DOHH2 (cell line): ENCODE data around the gene COG2.

Experiments
- H3F3A ChIP-seq: fragments of 200-600 bp; sonication (generic), shearing (Covaris generic); 2 replicates; pipeline ENCODE4 v1.6.0; 2016; ENCODE audit warnings: antibody characterized with exemption, mild to moderate bottlenecking; ENCODE audit not compliant: control insufficient read depth, insufficient read depth
- H3K27ac ChIP-seq: fragments of 200-600 bp; sonication (generic); 2 replicates; pipeline ENCODE4 v1.5.1; 2014; ENCODE audit warnings: low read depth, mild to moderate bottlenecking, low read length, moderate library complexity
- H3K27me3 ChIP-seq: fragments of 200-600 bp; sonication (generic); 2 replicates; pipeline ENCODE4 v1.6.1; 2014; ENCODE audit warnings: mild to moderate bottlenecking, low read length, mixed read lengths; ENCODE audit not compliant: control insufficient read depth
- H3K36me3 ChIP-seq: fragments of 200-600 bp; sonication (generic); 2 replicates; pipeline ENCODE4 v1.6.1; 2014; ENCODE audit warnings: mild to moderate bottlenecking, low read length, moderate library complexity, mixed read lengths; ENCODE audit not compliant: control insufficient read depth
- H3K4me1 ChIP-seq: fragments of 200-600 bp; sonication (generic); 2 replicates; pipeline ENCODE4 v1.6.1; 2014; ENCODE audit warnings: mild to moderate bottlenecking, low read length, mixed read lengths; ENCODE audit not compliant: control insufficient read depth
- H3K4me2 ChIP-seq: fragments of 200-600 bp; sonication (generic); 2 replicates; pipeline ENCODE4 v1.6.0; 2014; ENCODE audit warnings: mild to moderate bottlenecking, low read length, moderate library complexity
- H3K4me3 ChIP-seq: fragments of 200-600 bp; sonication (generic); 2 replicates; pipeline ENCODE4 v1.5.1; 2014; ENCODE audit warnings: mild to moderate bottlenecking, low read length, mixed read lengths
- H3K79me2 ChIP-seq: fragments of 200-600 bp; sonication (generic); 2 replicates; pipeline ENCODE4 v1.6.1; 2014; ENCODE audit warnings: mild to moderate bottlenecking, low read length, mixed read lengths; ENCODE audit not compliant: control insufficient read depth
- H3K9me2 ChIP-seq: fragments of 200-600 bp; sonication (generic); replicated peaks from 2 replicates; pipeline ENCODE4 v1.6.1; 2014; ENCODE audit warnings: mild to moderate bottlenecking, low read length, mixed read lengths; ENCODE audit not compliant: control insufficient read depth
- H3K9me3 ChIP-seq: fragments of 200-600 bp; sonication (generic); 2 replicates; pipeline ENCODE4 v1.6.1; 2014; ENCODE audit warnings: antibody characterized with exemption, low read length, mixed read lengths; ENCODE audit not compliant: control insufficient read depth, insufficient read depth
- H4K20me1 ChIP-seq: fragments of 200-600 bp; sonication (generic); 2 replicates; pipeline ENCODE4 v1.6.0; 2014; ENCODE audit warnings: low read depth, mild to moderate bottlenecking, antibody characterized with exemption, low read length, moderate library complexity; ENCODE audit not compliant: control insufficient read depth, insufficient read depth
- CTCF ChIP-seq: fragments of 200-600 bp; sonication (generic); IDR thresholded peaks from one replicate; pipeline ENCODE4 v1.5.1; 2014; ENCODE audit warnings: antibody characterized with exemption, mild to moderate bottlenecking, low read depth, low read length; ENCODE audit not compliant: poor library complexity, severe bottlenecking
- EZH2phosphoT487 ChIP-seq: fragments of 200-600 bp; sonication (generic); IDR thresholded peaks from 2 replicates; pipeline ENCODE4 v1.6.1; 2017; ENCODE audit warnings: borderline replicate concordance, mild to moderate bottlenecking, antibody characterized with exemption, low read length, moderate library complexity, mixed read lengths

The COG2 gene

DNA sequence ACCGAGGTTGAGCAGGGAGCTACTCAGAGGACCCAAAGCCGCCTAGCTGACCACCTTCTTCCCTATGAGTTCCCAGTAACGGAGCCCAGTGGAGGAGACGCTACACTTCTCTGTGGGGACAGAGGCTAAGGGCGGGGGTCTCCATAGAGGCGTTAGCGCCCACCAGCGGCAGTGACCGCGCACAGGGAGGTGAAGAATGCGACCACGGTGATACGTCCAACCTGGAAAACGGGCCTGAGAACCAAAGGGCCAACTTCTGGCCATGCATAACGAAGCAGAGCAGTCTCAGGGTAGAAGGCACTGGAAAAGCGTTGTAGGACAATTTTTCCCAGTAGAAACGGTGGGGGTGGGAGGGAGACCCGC, 400 bp upstream of the COG2 start:
- no peaks in the 10 kb centered on the region for H3K9me2 ChIP-seq
- peak overlapping the region; percentile 61 for H3K4me2 ChIP-seq
- H3F3A ChIP-seq, result no peaks in the 10 kb centered on the region
- H3K79me2 ChIP-seq, result peaks cover 45% of the 10 kb centered on the region
- peaks cover 31% of the 10 kb centered on the region for H3K27me3 ChIP-seq
- peaks cover 20% of the 10 kb centered on the region for H3K4me1 ChIP-seq
- H4K20me1 ChIP-seq, result peaks cover 15% of the 10 kb centered on the region; the same call in 1 of the 2 replicates
- H3K9me3 ChIP-seq, result no peaks in the 10 kb centered on the region
- peak overlapping the region; percentile 92 for H3K4me3 ChIP-seq
- H3K27ac ChIP-seq, result no peak overlapping the region
- peaks cover 24% of the 10 kb centered on the region for H3K36me3 ChIP-seq
- TF ChIP-seq EZH2phosphoT487 (no peak), CTCF (no peak)

DNA sequence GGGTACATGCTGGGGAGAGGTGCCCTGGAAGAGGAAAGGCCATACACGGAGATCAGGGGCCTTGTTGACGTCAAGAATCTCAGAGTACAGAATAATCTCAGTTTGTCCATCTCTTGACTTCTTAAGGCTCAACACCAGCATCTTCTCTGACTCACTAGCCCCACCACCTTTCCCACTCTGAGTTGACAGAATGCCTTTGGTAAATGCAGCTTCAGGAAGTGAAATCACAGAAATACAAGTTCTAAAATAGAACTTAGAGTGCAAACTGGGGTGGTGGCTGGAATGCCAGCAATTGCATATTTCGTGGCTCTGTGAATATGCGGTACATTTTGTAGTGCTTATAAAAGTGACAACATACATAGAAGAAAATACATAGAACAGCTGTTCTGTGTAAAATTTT, 1.6 kb downstream of the COG2 start:
- H3K27ac ChIP-seq, result no peak overlapping the region
- peak overlapping the region; percentile 61 for H3K4me2 ChIP-seq
- no peaks in the 10 kb centered on the region for H3K9me3 ChIP-seq
- no peak for TF ChIP-seq EZH2phosphoT487
- no peak for TF ChIP-seq CTCF
- peaks cover 20% of the 10 kb centered on the region for H3K4me1 ChIP-seq
- H3K4me3 ChIP-seq, result peak overlapping the region; percentile 92
- no peaks in the 10 kb centered on the region for H3K9me2 ChIP-seq
- H3F3A ChIP-seq, result no peaks in the 10 kb centered on the region
- peaks cover 18% of the 10 kb centered on the region; the same call in 1 of the 2 replicates for H4K20me1 ChIP-seq
- H3K36me3 ChIP-seq, result peaks cover 35% of the 10 kb centered on the region
- H3K27me3 ChIP-seq, result peaks cover 19% of the 10 kb centered on the region
- peaks cover 66% of the 10 kb centered on the region for H3K79me2 ChIP-seq

GRCh38 chr1:230646710-230647302, 4.5 kb downstream of the COG2 start:
- H3K36me3 ChIP-seq, result peaks cover 35% of the 10 kb centered on the region
- no peaks in the 10 kb centered on the region for H3F3A ChIP-seq
- peaks cover 18% of the 10 kb centered on the region; the same call in 1 of the 2 replicates for H4K20me1 ChIP-seq
- no peaks in the 10 kb centered on the region for H3K9me2 ChIP-seq
- H3K4me2 ChIP-seq, result no peak overlapping the region
- peaks cover 94% of the 10 kb centered on the region for H3K79me2 ChIP-seq
- no peaks in the 10 kb centered on the region for H3K9me3 ChIP-seq
- no peaks in the 10 kb centered on the region for H3K27me3 ChIP-seq
- no peak overlapping the region for H3K4me3 ChIP-seq
- no peak for TF ChIP-seq EZH2phosphoT487
- TF ChIP-seq CTCF, result no peak
- H3K27ac ChIP-seq, result no peak overlapping the region
- H3K4me1 ChIP-seq, result peaks cover 16% of the 10 kb centered on the region
